K562 (cell line): ENCODE data around the gene PIGC. TPM values are rescaled to one million over a fixed set of nuclear protein-coding genes. Genes with fewer than 3 reads are reported as not detected.

Source experiments
- ATAC-seq: fragments of 200-7000 bp; cut with Tn5 transposase; 3 replicates; pipeline ENCODE4 v1.9.1; 2020; ENCODE audit warnings: moderate library complexity
- BruUV-seq: library from RNA; stranded (reverse); fragments of 400-500 nt; replicated peaks from 2 replicates; lab custom pipeline; 2021; lab: Mats Ljungman, UMichigan
- CTCF ChIA-PET: fragments of 300-600 bp; formaldehyde crosslinking; extraction: SDS; loops from one replicate; lab custom pipeline; 2021; ENCODE audit warnings: low intra/inter-chr PET ratio; lab: Yijun Ruan, JAX
- POLR2A ChIA-PET: fragments of 300-600, 350-650 bp; sonication (Branson Sonifier 250); formaldehyde crosslinking; extraction: SDS; loops from one replicate; lab custom pipeline; 2021; ENCODE audit warnings: antibody characterized with exemption, inconsistent platforms; lab: Yijun Ruan, JAX
- DNase-seq, 4 experiments: peaks; one replicate each; pipeline versions ENCODE4 v3.0.0 to v3.0.0-alpha.2; 2011 to 2018; ENCODE audit warnings: low spot score in 3 of 4, mixed read lengths in 3 of 4; ENCODE audit errors: extremely low read depth in 1 of 4
- FAIRE-seq: peaks from 2 replicates; lab custom pipeline; 2011; peaks lifted over from hg19 to GRCh38; lab: Jason Lieb, UNC
- H2AFZ ChIP-seq: 2 replicates; pipeline ENCODE4 v1.6.0; 2011; ENCODE audit warnings: low read depth, low read length, control low read depth, inconsistent platforms
- H3K27ac ChIP-seq: fragments of 200-600 bp; 3 replicates; pipeline ENCODE4 v1.8.0; 2011; ENCODE audit warnings: low read depth, mild to moderate bottlenecking, control low read depth, inconsistent platforms, low read length, moderate library complexity, mixed read lengths; ENCODE audit errors: extremely low read depth
- H3K27me3 ChIP-seq, 2 experiments: fragments of 300-600 bp in 1 of 2; 2 replicates in 1 of 2; 3 replicates in 1 of 2; pipeline versions ENCODE4 v1.6.0 to v1.8.0; 2011; ENCODE audit warnings: inconsistent platforms in 2 of 2, low read length in 2 of 2, mild to moderate bottlenecking in 1 of 2, mixed read lengths in 1 of 2, moderate library complexity in 1 of 2; ENCODE audit not compliant: control insufficient read depth in 2 of 2, insufficient read depth in 2 of 2
- H3K36me3 ChIP-seq: fragments of 300-600 bp; 3 replicates; pipeline ENCODE4 v1.8.0; 2011; ENCODE audit warnings: mild to moderate bottlenecking, low read length, inconsistent platforms; ENCODE audit not compliant: control insufficient read depth, insufficient read depth
- H3K4me1 ChIP-seq, 2 experiments: fragments of 200-600 bp in 1 of 2; replicated peaks in 1 of 2; 2 replicates in 1 of 2; 3 replicates in 1 of 2; pipeline versions ENCODE4 v1.5.1 to v1.8.0; 2011; ENCODE audit warnings: inconsistent platforms in 2 of 2, low read length in 2 of 2, mild to moderate bottlenecking in 1 of 2, mixed read lengths in 1 of 2, moderate library complexity in 1 of 2; ENCODE audit not compliant: control insufficient read depth in 2 of 2, insufficient read depth in 2 of 2
- H3K4me2 ChIP-seq: 2 replicates; pipeline ENCODE4 v1.6.1; 2011; ENCODE audit warnings: low read length, control low read depth, inconsistent platforms, mixed read lengths; ENCODE audit not compliant: insufficient read depth
- H3K4me3 ChIP-seq: fragments of 200-600 bp; sonication (generic), shearing (Covaris generic); 2 replicates; pipeline ENCODE4 v1.5.1; 2016; ENCODE audit warnings: control low read depth, inconsistent platforms
- H3K79me2 ChIP-seq: fragments of 200-600 bp; 3 replicates; pipeline ENCODE4 v1.8.0; 2011; ENCODE audit warnings: low read length, inconsistent platforms; ENCODE audit not compliant: control insufficient read depth, insufficient read depth
- H3K9ac ChIP-seq, 2 experiments: 2 replicates each; pipeline versions ENCODE4 v1.6.0 to v1.6.1; 2011; ENCODE audit warnings: low read depth in 2 of 2, low read length in 2 of 2, control low read depth in 1 of 2, inconsistent platforms in 1 of 2, mild to moderate bottlenecking in 1 of 2, mixed read lengths in 1 of 2; ENCODE audit not compliant: insufficient read depth in 1 of 2
- H3K9me1 ChIP-seq: one replicate; pipeline ENCODE4 v1.6.0; 2011; ENCODE audit warnings: inconsistent platforms, mild to moderate bottlenecking, low read length, moderate library complexity; ENCODE audit not compliant: control insufficient read depth, insufficient read depth
- H3K9me3 ChIP-seq: replicated peaks from 2 replicates; pipeline ENCODE4 v1.5.1; 2011; ENCODE audit warnings: low read depth, low read length, inconsistent platforms; ENCODE audit not compliant: control insufficient read depth, insufficient read depth
- H4K20me1 ChIP-seq: replicated peaks from 2 replicates; pipeline ENCODE4 v1.6.1; 2011; ENCODE audit warnings: low read length, inconsistent platforms, mixed read lengths; ENCODE audit not compliant: control insufficient read depth, insufficient read depth
- ASH1L ChIP-seq: fragments of 450-650 bp; IDR thresholded peaks from 2 replicates; pipeline ENCODE4 v1.6.1; 2018; ENCODE audit warnings: borderline replicate concordance, mild to moderate bottlenecking, low read depth; ENCODE audit not compliant: partially characterized antibody
- DNMT1 ChIP-seq: fragments of 450-650 bp; IDR thresholded peaks from 2 replicates; pipeline ENCODE4 v1.6.1; 2016; ENCODE audit warnings: antibody characterized with exemption, mild to moderate bottlenecking
- GTF2F1 ChIP-seq: IDR thresholded peaks from 2 replicates; pipeline ENCODE4 v1.6.1; 2011; ENCODE audit warnings: low read depth, low read length, improper control_type of control experiment
- KDM4B ChIP-seq, 2 experiments: fragments of 450-650 bp in 1 of 2; sonication (generic) in 1 of 2; IDR thresholded peaks; 2 replicates each; pipeline ENCODE4 v1.6.1; 2016 to 2017; ENCODE audit warnings: borderline replicate concordance in 2 of 2, antibody characterized with exemption in 1 of 2, low read depth in 1 of 2, mild to moderate bottlenecking in 1 of 2
- MCM2 ChIP-seq: fragments of 450-650 bp; IDR thresholded peaks from 2 replicates; pipeline ENCODE4 v1.6.1; 2017; ENCODE audit warnings: low read depth, mild to moderate bottlenecking
- MCM3 ChIP-seq: fragments of 450-650 bp; IDR thresholded peaks from 2 replicates; pipeline ENCODE4 v1.6.1; 2016
- MTA2 ChIP-seq: fragments of 450-650 bp; IDR thresholded peaks from 2 replicates; pipeline ENCODE4 v1.6.1; 2016; ENCODE audit warnings: low read depth
- NFRKB ChIP-seq: fragments of 450-650 bp; IDR thresholded peaks from 2 replicates; pipeline ENCODE4 v1.6.1; 2016; ENCODE audit warnings: low read depth
- SLC30A9 ChIP-seq: fragments of 250-450 bp; sonication (Bioruptor Pico); IDR thresholded peaks from 2 replicates; pipeline ENCODE4 v1.8.0; 2022; ENCODE audit warnings: mild to moderate bottlenecking, moderate library complexity
- SRSF1 ChIP-seq: fragments of 200-400 bp; formaldehyde crosslinking; IDR thresholded peaks from 2 replicates; pipeline ENCODE4 v1.6.1; 2017; ENCODE audit warnings: mild to moderate bottlenecking, low read depth, low read length, moderate library complexity
- TAF1 ChIP-seq: IDR thresholded peaks from 2 replicates; pipeline ENCODE4 v1.6.1; 2011; ENCODE audit warnings: mild to moderate bottlenecking, low read length, moderate library complexity; ENCODE audit not compliant: insufficient read depth, control insufficient read depth, severe bottlenecking; ENCODE audit errors: extremely low read depth
- TAF7 ChIP-seq: fragments of 450-650 bp; IDR thresholded peaks from 2 replicates; pipeline ENCODE4 v1.6.1; 2016; ENCODE audit warnings: missing genetic modification characterization, missing compliant biosample characterization
- TAF9B ChIP-seq: fragments of 450-650 bp; IDR thresholded peaks from 2 replicates; pipeline ENCODE4 v1.6.1; 2018; ENCODE audit warnings: mild to moderate bottlenecking; ENCODE audit not compliant: partially characterized antibody
- TARDBP ChIP-seq: fragments of 450-650 bp; IDR thresholded peaks from 2 replicates; pipeline ENCODE4 v1.6.1; 2016
- ZBTB8A ChIP-seq: fragments of 450-650 bp; IDR thresholded peaks from 2 replicates; pipeline ENCODE4 v1.6.1; 2018; ENCODE audit warnings: mild to moderate bottlenecking, moderate library complexity; ENCODE audit not compliant: partially characterized antibody
- ZNF639 ChIP-seq, 2 experiments: fragments of 200-800 bp in 1 of 2; sonication (Bioruptor generic) in 1 of 2; sonication (generic) in 1 of 2; formaldehyde crosslinking in 1 of 2; IDR thresholded peaks in 1 of 2; conservative IDR thresholded peaks in 1 of 2; 2 replicates each; pipeline versions ENCODE4 v1.5.0 to v1.6.1; 2016 to 2020; ENCODE audit warnings: missing compliant biosample characterization in 1 of 2, missing genetic modification characterization in 1 of 2, missing genetic modification reagents in 1 of 2
- in situ Hi-C: fragments of 300-500 bp; cut with MboI; formaldehyde crosslinking; loops from 4 replicates; pipeline ENCODE4 v1.15.0; 2018; ENCODE audit warnings: inconsistent platforms, mixed read lengths
- intact Hi-C: fragments of 100-400 bp; cut with micrococcal nuclease; formaldehyde crosslinking; loops from 2 replicates; pipeline ENCODE4 v1.14.2; 2022
- polyA plus RNA-seq, 8 experiments: library from polyadenylated mRNA; depleted of rRNA in 4 of 8; stranded (reverse) in 5 of 8; unstranded in 3 of 8; fragments of >200 nt; fragmentation: Nextera tagmentation in 2 of 8; fragmentation: Illumina TruSeq in 1 of 8; extraction: Ambion mirVana in 2 of 8; extraction: Trizol in 1 of 8; gene quantifications; 2 replicates each; pipeline versions ENCODE4 v1.2.1 to v1.2.3, GENCODE V29; 2011 to 2014; ENCODE audit warnings: inconsistent platforms in 1 of 8, missing spikeins in 1 of 8
- total RNA-seq, 7 experiments: library from RNA; depleted of rRNA in 6 of 7; stranded (reverse); fragments of >200 nt in 6 of 7; fragmentation: Illumina TruSeq in 2 of 7; extraction: Trizol in 2 of 7; gene quantifications; 2 replicates each; pipeline versions ENCODE4 v1.2.1 to v1.2.3, GENCODE V29; 2011 to 2021; ENCODE audit warnings: low replicate concordance in 1 of 7
- TF ChIP-seq, protein P1 (sequence below): fragments of 450-650 bp; IDR thresholded peaks from 2 replicates; pipeline ENCODE4 v1.6.1; 2016; ENCODE audit warnings: low read depth, mild to moderate bottlenecking, moderate library complexity

Gene PIGC
- total and polyA plus RNA-seq, 9 of the 15 experiments (the other 6 are each of a cell fraction or from before 2014, with no cell fraction given): 30.5 to 97.9 (median 54.7) TPM

- H3K36me3 ChIP-seq: no peaks in the 10 kb centered on the region
- POLR2A ChIA-PET: no interaction called here
- in situ Hi-C loops: no loop called here
Measured at GRCh38 chr1:172401477-172401876, 42.4 kb downstream of the PIGC start.

More at GRCh38 chr1:172401477-172401876, 42.4 kb downstream of the PIGC start:
- no peaks in the 10 kb centered on the region for H4K20me1 ChIP-seq
- no peak for TF ChIP-seq TAF1
- no peak for TF ChIP-seq MTA2
- no peak for TF ChIP-seq TARDBP
- TF ChIP-seq DNMT1: no peak
- no peak for TF ChIP-seq MCM2
- no peak for TF ChIP-seq NFRKB
- TF ChIP-seq MCM3: no peak
- TF ChIP-seq GTF2F1: no peak
- TF ChIP-seq TAF7 (tag): no peak
- no peak for TF ChIP-seq ASH1L
- TF ChIP-seq KDM4B (IDR thresholded peaks at IDR 0.05; ENCODE audit: borderline replicate concordance in 2 of 2, low read depth in 1 of 2): no peak
- no peak for TF ChIP-seq SLC30A9 (CRISPR knock-in tag)
- TF ChIP-seq ZNF639 (CRISPR knock-in tag; conservative IDR thresholded peaks at IDR 0.05 in 1 of 2, IDR thresholded peaks at IDR 0.05 in 1 of 2): no peak
- TF ChIP-seq ZBTB8A: no peak
- no peak for TF ChIP-seq TAF9B
- TF ChIP-seq, protein P1, sequence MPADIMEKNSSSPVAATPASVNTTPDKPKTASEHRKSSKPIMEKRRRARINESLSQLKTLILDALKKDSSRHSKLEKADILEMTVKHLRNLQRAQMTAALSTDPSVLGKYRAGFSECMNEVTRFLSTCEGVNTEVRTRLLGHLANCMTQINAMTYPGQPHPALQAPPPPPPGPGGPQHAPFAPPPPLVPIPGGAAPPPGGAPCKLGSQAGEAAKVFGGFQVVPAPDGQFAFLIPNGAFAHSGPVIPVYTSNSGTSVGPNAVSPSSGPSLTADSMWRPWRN: no peak
- no peak for TF ChIP-seq SRSF1
- CTCF ChIA-PET: interaction anchor here (1.0 kb wide), 1 partner anchor 417 kb away, joined by 3 read pairs; no protein-coding TSS in a partner anchor
- no TSS peak for BruUV-seq
- FAIRE-seq: no peak
- no peak overlapping the region for H3K9ac ChIP-seq
- 0 out of 5 replicates have a peak, but pooled peaks cover 0 to 4% of the 10 kb centered on the region in 2 experiments for H3K27me3 ChIP-seq
- H3K9me3 ChIP-seq: no peaks in the 10 kb centered on the region
- intact Hi-C loops: no loop called here
- no peaks in the 10 kb centered on the region; a peak in 1 of 5 replicates for H3K4me1 ChIP-seq
- no peaks in the 10 kb centered on the region for H3K9me1 ChIP-seq
- H3K4me3 ChIP-seq: no peak overlapping the region
- H2AFZ ChIP-seq: no peak overlapping the region
- ATAC-seq: no peak
- no peak for DNase-seq
- H3K4me2 ChIP-seq: no peak overlapping the region
- no peak overlapping the region for H3K27ac ChIP-seq
- no peaks in the 10 kb centered on the region for H3K79me2 ChIP-seq
